DMS153 treated with DMSO at 0.1 percent for 48 hours (cell line): ENCODE results near the gene CDC42BPG.
"Not testable (repeated sequence)": the region's sequence is repeated elsewhere in the genome, so short reads cannot be mapped to it uniquely, and the experiment has no call there.

Source experiments
- DNase-seq: peaks from one replicate; lab custom pipeline; 2025; ENCODE audit not compliant: unreplicated experiment; lab: John Stamatoyannopoulos, UW

The CDC42BPG gene

DNA sequence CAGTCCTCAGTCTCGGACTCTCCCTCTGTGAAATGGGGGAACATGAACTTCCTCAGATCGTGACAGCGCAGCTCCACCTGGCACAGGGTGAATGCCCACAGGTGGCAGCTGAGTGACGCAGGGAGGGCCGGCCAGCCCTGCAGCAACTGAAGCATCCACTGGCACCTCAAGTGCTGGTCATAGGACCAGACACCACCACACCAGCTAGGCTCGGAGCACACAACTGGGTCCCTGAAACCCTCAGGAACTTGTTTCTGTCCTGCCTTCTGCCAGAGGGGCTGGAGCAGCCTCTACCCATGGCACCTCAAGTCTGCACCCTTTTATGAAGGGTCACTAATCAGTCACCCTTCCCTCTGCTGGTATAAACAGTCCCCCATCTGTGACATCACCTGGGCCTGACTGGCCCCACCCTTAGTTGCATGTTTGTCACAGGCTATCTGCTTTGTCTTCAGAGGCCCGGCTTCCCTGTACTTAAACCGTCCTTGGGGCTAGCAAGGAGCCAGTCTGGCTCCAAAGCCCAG lies 7.4 kb upstream of the CDC42BPG start:
- DNase-seq, result no peak

DNA sequence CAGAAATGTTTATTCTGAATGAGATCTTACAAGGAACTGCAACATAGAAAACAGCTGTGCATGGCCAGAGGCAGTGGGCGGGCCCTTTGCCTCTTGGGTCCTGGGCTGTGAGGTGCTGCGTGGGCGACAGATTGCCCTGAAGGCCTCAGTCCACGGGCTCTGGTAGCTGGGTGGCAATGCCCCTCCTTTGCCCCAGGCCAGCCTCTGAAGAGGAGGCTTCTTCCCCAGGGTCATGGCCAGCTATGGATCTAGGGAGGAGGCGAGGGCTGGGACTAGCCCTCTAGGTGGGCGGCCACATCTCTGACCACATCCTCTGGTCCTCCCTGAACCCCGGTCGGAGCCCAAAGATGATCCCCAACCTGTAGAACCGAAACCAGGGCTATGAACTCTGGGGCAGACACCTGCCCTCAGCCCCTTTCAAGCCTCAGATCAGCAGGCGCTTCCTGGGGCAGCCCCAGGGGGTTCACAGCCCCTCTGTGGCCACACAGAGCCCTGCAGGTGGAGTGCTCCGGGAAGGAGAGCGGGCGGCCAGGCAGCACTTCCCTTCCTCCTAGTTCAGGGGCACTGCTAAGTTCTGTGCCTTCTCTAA lies 6.6 kb upstream of the CDC42BPG start:
- no peak for DNase-seq

DNA sequence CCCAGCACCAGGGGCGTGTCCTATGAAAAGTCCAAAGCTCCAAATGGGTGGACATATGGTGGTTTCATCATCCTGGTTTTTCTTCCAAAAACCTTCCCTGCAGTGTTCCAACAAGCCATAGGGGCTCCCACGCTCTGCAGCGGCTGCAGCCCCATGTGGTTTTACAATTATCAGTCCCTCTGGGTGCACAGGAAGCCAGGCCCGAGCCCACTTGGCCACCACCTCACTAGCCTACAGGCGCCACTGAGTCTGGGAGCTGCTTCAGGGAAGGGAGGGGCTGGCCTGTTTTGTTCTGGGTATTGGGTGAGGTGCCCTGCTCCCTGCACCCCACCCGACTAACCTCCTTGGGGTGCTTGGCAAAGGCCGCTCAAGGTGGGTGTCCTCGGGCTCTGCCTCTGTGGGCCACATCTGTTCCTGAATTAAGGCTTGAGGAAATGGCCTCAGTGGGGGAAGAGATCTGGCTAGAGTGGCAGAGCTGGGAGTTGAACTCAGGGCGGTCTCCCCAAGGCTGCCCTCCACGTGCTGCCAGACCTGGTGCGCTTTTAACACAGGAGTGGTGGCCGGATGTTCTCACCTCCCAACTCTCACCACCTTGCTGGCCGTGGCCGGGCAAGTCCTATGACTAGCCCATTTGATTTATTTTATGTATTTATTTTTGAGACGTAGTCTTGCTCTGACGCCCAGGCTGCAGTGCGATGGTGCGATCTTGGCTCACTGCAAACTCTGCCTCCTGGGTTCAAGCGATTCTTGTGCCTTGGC lies 5.3 kb upstream of the CDC42BPG start:
- DNase-seq, result no peak

DNA sequence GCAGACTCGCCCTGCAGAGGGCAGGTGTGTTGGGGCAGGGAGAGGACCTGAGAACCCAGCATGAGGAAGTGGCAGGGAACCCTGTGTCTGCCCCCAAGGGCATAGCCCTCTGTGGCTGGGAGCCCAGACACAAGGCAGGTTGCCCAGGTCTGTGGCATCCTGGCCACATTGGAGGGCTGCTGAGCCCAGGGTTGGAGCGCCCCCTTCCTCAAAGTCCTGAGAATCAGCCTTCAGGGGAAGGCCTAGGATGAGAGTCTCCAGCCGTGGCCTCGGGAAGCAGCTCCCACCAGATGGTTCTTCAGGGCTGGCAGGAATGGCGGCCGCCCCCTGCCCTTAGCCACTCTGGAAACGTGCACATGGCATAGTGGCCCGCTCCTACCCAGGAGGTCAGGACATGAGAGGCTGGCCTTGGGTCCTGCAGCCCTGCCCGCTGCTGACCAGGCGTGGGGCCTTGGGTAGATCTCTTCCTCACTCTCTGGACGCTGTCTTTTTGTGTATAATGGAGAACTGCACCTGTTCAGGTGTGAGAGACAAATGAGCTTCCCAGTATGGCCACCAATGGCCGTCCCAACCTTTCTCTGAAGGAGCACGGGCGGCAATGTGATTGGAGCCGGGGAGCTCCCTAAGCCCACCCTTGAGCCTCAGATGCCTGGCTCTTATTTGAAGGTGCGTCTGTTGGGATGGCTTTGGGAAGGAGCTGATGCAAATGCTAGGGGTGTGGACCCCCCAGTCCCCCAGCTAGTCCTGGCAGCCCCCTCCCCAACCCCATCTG lies 4.6 kb upstream of the CDC42BPG start:
- DNase-seq, result no peak

DNA sequence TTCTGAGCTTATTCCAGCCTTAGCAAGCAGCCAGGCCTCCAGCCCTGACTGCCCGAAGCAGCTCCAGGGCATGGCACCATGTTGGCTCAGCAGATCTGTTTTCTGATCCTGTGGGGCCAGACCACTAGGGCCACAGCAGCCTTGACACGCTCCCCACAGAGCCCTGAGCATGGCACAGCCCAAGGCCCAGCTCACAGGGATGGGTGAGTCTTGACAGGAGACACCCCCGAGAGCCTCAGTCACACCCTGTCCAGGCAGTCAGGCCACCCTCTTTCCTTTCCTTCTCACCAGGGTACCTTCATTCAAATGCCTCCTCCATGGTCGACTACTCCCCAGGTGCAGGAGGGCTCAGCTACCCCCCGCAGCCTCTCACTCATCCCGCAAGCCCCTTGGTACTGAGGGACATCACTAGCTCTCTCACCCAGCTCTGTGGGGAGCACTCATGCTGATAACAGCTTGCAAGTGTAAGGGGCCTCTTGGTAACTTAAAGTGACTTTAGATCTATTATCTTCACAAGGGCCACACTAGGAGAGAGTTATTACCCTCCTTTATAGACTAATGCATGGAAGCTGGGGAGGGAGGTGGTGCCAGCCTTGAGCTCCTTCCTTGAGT lies 3.9 kb upstream of the CDC42BPG start:
- DNase-seq, result no peak

GRCh38 chr11:64846998-64847666 lies 2.7 kb upstream of the CDC42BPG start:
- peak; percentile 95 for DNase-seq

DNA sequence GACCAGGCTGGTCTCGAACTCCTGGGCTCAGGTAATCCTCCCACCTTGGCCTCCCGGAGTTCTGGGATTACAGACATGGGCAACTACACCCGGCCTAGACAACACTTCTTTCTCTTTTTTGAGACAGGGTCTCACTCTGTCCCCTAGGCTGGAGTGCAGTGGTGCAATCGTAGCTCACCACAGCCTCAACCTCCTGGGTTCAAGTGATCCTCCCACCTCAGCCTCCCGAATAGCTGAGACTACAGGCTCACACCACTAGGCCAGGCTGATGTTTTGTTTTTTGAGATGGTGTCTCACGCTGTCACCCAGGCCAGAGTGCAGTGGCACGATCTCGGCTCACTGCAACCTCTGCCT lies 1.3 kb upstream of the CDC42BPG start:
- DNase-seq, result not testable (repeated sequence)

- no peak for DNase-seq
Observed at GRCh38 chr11:64845129-64845775, 799 bp upstream of the CDC42BPG start.

DNA sequence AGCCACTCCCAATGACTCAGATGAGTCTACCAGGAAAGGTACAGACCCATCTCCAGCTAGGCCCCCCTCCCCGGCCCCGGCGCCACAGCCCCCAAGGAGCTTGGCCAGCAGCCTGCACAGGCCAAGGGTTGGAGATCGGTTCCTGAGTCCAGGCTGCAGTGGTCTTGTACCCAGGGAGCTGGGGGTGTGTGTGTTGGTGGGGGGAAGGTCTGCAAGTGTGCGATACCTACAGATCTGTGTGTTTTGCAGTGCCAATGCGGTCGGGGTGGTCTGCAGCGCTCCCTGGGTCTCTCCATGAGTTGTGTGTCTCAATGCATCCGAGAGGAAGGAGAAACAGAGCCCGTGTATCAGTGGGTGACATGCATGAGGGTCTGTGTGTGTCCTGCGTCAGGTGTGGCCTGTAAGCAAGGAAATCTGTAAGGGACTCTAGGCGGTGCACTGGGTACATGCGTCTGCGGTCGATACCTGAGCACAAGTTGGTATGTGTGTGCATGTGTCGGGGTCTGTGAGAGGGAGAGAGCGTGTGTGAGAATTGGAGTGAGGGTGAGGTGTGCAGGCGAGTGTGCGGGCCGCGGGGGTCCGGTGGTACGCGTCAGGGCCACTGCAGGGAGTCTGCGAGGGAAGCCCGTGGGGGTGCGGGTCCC lies 645 bp downstream of the CDC42BPG start:
- DNase-seq, result no peak

DNA sequence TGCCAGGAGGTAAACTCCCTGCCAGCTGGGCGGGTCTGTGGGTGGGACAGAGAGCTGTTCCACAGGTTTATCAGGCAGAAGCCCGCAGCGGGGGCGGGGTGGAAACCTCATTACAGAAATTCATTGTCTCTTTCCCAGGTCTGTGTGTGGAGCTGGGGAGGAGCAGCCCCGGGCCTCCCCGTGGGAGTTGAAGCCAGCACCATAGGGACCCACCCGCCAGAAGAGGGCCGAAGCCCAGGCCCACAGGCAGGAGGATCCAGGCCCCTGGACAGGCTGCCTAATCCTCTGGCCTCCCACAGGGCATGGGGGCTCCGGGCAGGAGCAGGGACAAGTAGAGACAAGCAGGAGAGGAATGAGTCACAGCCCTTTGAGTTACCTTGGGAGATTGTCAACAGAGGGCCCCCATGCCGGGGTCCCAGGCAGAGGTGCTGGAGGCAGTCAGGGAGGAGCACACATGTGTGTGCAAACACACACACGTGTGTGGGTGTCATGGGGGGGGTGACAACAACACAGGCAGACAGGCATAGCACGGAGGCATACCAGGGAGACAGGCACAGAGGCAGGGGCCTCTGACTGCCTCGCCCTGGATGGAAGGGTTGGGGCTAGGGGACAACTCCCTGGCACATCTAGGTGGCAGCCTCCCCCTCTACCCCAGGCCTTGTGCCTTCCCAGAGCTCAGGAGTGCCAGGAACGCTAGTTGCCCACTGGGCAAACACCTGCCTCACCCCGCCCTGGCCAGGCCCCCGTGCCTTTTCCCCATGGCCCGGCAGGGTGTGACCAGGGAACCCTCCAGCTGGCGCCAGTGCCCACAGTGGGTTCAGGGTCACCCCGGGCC lies 1.4 kb downstream of the CDC42BPG start:
- peak; percentile 13 for DNase-seq

GRCh38 chr11:64842366-64842759 lies 2.1 kb downstream of the CDC42BPG start:
- DNase-seq, result no peak

DNA sequence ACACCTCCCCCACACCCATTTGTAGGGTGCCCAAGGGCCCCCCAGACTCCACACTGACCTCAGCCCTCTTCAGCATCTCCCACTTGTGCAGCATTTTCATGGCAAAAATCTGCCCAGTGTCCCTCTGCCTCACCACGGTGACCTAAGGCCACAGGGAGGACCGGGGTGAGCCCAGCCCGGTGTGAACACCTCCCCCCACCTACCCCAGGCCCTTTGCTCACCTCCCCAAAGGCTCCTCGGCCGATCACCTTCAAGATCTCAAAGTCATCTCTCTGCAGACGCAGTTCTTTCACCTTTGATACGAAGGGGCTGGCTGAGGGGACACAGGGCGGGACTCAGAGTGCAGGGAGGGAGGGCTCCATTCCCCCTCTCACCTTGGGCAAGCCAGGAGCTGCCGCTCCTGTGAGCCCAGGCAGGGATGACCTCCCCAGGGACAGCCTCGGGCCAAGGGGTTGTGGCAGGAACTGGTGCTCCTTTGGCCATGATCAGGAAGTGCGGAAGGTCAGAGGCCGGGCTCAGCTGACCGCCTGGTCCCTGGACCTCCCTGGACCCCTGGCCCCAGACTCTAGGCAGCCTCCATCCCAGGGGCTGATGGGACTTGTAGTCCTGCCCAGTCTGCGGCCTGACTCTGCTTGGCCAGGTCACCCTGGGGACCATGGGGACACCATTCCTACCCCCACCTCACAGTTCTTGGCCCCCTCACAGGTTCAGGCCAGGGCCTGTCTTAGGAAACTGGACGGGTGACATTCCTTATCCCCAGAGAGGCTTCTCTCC lies 2.7 kb downstream of the CDC42BPG start:
- DNase-seq, result no peak

GRCh38 chr11:64839887-64840782 lies 4.3 kb downstream of the CDC42BPG start:
- no peak for DNase-seq

DNA sequence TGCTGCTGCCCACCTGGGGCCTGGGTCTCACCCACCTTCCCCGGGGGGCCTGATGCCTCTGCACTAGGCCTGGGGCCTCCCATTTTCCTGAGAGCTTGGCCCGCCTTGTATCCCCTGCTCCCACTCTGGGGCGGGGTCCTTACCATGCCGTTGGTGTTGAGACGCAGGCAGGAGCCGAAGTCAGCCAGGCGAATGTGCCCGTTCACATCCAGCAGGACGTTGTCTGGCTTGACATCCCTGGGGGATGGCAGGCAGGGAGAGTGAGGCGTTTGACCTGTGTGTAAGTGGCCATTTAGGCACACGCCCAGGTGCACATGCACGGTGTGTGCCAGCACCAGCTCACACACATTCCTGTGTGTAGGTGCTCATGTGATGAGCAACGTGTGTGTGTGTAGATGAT lies 5.1 kb downstream of the CDC42BPG start:
- no peak for DNase-seq

GRCh38 chr11:64838600-64839334 lies 5.7 kb downstream of the CDC42BPG start:
- DNase-seq, result no peak

GRCh38 chr11:64837887-64838351 lies 6.5 kb downstream of the CDC42BPG start:
- no peak for DNase-seq
